ENCODE results near the gene COA1. TPM values are rescaled to one million over a fixed set of nuclear protein-coding genes. Genes with fewer than 3 reads are reported as not detected.
"Not testable (repeated sequence)": the region's sequence is repeated elsewhere in the genome, so short reads cannot be mapped to it uniquely, and the experiment has no call there.

COA1 gene
- total RNA-seq, 4 donors from 2014 or later, result 31.8 to 53.2 (median 39.8) TPM

- Histone ChIP-seq H3K4me1 (no peaks in the 10 kb centered on the region), H3K27ac (no peak overlapping the region), H3K9me3 (no peaks in the 10 kb centered on the region), H3K4me3 (no peak overlapping the region), H3K27me3 (no peaks in the 10 kb centered on the region), H3K36me3 (no peaks in the 10 kb centered on the region)
- in situ Hi-C loops (cut with MboI; ENCODE audit: low pct_ligation_motif_present in 1 of 4, low pct_unique_long_range_greater_than_20kb in 1 of 4, low sequenced_read_pairs in 3 of 4) (loop anchor here in 1 of 4 donors (25.0 kb wide), 1 partner anchor 95 kb away; no protein-coding TSS in a partner anchor), intact Hi-C loops (cut with DNase I; ENCODE audit: low total_unique reads) (no loop called here)
- no peak for DNase-seq
- no peak for TF ChIP-seq POLR2AphosphoS5 (IDR thresholded peaks at IDR 0.05)
- TF ChIP-seq EP300 (IDR thresholded peaks at IDR 0.05; ENCODE audit: low read depth), result no peak
- no peak for TF ChIP-seq CTCF (IDR thresholded peaks at IDR 0.05)
- no peak for TF ChIP-seq POLR2A (IDR thresholded peaks at IDR 0.05)
These were observed 13.4 kb upstream of the COA1 start for GRCh38 chr7:43742692-43743091.

- WGBS, 2 donors (ENCODE audit: low coverage in 1 of 2), result 94% methylated on average over 6 of the region's 6 CpGs; no CpG with 5 or more reads in 1 of the 2 donors
- intact Hi-C loops (cut with DNase I; ENCODE audit: low total_unique reads), result no loop called here
- no peak for TF ChIP-seq EP300 (IDR thresholded peaks at IDR 0.05; ENCODE audit: low read depth)
- TF ChIP-seq CTCF (IDR thresholded peaks at IDR 0.05), result no peak
- no peak for TF ChIP-seq POLR2AphosphoS5 (IDR thresholded peaks at IDR 0.05)
- no peak for TF ChIP-seq POLR2A (IDR thresholded peaks at IDR 0.05)
These were observed 8.3 kb upstream of the COA1 start for GRCh38 chr7:43737467-43738127.

GRCh38 chr7:43735802-43736603, 6.7 kb upstream of the COA1 start:
- Histone ChIP-seq H3K36me3 (no peaks in the 10 kb centered on the region), H3K4me1 (no peaks in the 10 kb centered on the region), H3K27me3 (no peaks in the 10 kb centered on the region), H3K9me3 (no peaks in the 10 kb centered on the region), H3K27ac (no peak overlapping the region), H3K4me3 (no peak overlapping the region)
- intact Hi-C loops (cut with DNase I; ENCODE audit: low total_unique reads) (no loop called here), in situ Hi-C loops (cut with MboI; ENCODE audit: low pct_ligation_motif_present in 1 of 4, low pct_unique_long_range_greater_than_20kb in 1 of 4, low sequenced_read_pairs in 3 of 4) (loop anchor here in 2 of 4 donors (10.0 to 25.0 kb wide), 2 partner anchors 99 to 101 kb away; no protein-coding TSS in a partner anchor)
- WGBS, 2 donors (ENCODE audit: low coverage in 1 of 2), result 41 to 80% methylated on average over 1 to 2 of the region's 2 CpGs
- no peak for DNase-seq
- TF ChIP-seq POLR2A (IDR thresholded peaks at IDR 0.05), result no peak
- no peak for TF ChIP-seq POLR2AphosphoS5 (IDR thresholded peaks at IDR 0.05)
- TF ChIP-seq CTCF (IDR thresholded peaks at IDR 0.05), result no peak
- TF ChIP-seq EP300 (IDR thresholded peaks at IDR 0.05; ENCODE audit: low read depth), result no peak

More at GRCh38 chr7:43737467-43738127, 8.3 kb upstream of the COA1 start:
- Histone ChIP-seq H3K9me3 (no peaks in the 10 kb centered on the region), H3K4me1 (no peaks in the 10 kb centered on the region), H3K36me3 (no peaks in the 10 kb centered on the region), H3K27me3 (no peaks in the 10 kb centered on the region), H3K27ac (no peak overlapping the region), H3K4me3 (no peak overlapping the region)
- in situ Hi-C loops (cut with MboI; ENCODE audit: low pct_ligation_motif_present in 1 of 4, low pct_unique_long_range_greater_than_20kb in 1 of 4, low sequenced_read_pairs in 3 of 4), result loop anchor here in 2 of 4 donors (10.0 to 25.0 kb wide), 2 partner anchors 97 to 100 kb away; no protein-coding TSS in a partner anchor
- no peak for DNase-seq

- no peak overlapping the region for H3K27ac ChIP-seq
- no peak for DNase-seq
- in situ Hi-C loops (cut with MboI; ENCODE audit: low pct_ligation_motif_present in 1 of 4, low pct_unique_long_range_greater_than_20kb in 1 of 4, low sequenced_read_pairs in 3 of 4) (loop anchor here in 2 of 4 donors (10.0 to 25.0 kb wide), 2 partner anchors 99 to 102 kb away; no protein-coding TSS in a partner anchor), intact Hi-C loops (cut with DNase I; ENCODE audit: low total_unique reads) (no loop called here)
- peaks cover 0 to 2% (median 0%) of the 10 kb centered on the region in 4 donors for H3K4me1 ChIP-seq
- TF ChIP-seq CTCF (IDR thresholded peaks at IDR 0.05) (no peak), EP300 (IDR thresholded peaks at IDR 0.05; ENCODE audit: low read depth) (no peak), POLR2AphosphoS5 (IDR thresholded peaks at IDR 0.05) (no peak), POLR2A (IDR thresholded peaks at IDR 0.05) (no peak)
- H3K36me3 ChIP-seq, result no peaks in the 10 kb centered on the region
- no peak overlapping the region for H3K4me3 ChIP-seq
- 78 to 100% methylated on average over 1 of the region's 1 CpG for WGBS, 2 donors (ENCODE audit: low coverage in 1 of 2)
- H3K27me3 ChIP-seq, result no peaks in the 10 kb centered on the region
- no peaks in the 10 kb centered on the region for H3K9me3 ChIP-seq
These were observed 6.1 kb upstream of the COA1 start for GRCh38 chr7:43735403-43735801.

GRCh38 chr7:43734575-43735332, 5.4 kb upstream of the COA1 start:
- WGBS, 2 donors (ENCODE audit: low coverage in 1 of 2), result 64 to 65% methylated on average over 8 to 18 of the region's 18 CpGs
- H3K4me3 ChIP-seq; H3K27me3 ChIP-seq; H3K9me3 ChIP-seq; H3K36me3 ChIP-seq; intact Hi-C loops (cut with DNase I; ENCODE audit: low total_unique reads); H3K4me1 ChIP-seq; DNase-seq; H3K27ac ChIP-seq: not testable (repeated sequence)
- in situ Hi-C loops (cut with MboI; ENCODE audit: low pct_ligation_motif_present in 1 of 4, low pct_unique_long_range_greater_than_20kb in 1 of 4, low sequenced_read_pairs in 3 of 4), result loop anchor here in 2 of 4 donors (10.0 to 25.0 kb wide), 2 partner anchors 100 to 103 kb away; no protein-coding TSS in a partner anchor
